Right hindlimb (tissue), 1 donor: Measurements from ENCODE around the gene NDFIP2.

Source experiments
- DNase-seq: peaks from one replicate; pipeline ENCODE4 v3.0.0-alpha.2; 2018

The NDFIP2 gene

DNA sequence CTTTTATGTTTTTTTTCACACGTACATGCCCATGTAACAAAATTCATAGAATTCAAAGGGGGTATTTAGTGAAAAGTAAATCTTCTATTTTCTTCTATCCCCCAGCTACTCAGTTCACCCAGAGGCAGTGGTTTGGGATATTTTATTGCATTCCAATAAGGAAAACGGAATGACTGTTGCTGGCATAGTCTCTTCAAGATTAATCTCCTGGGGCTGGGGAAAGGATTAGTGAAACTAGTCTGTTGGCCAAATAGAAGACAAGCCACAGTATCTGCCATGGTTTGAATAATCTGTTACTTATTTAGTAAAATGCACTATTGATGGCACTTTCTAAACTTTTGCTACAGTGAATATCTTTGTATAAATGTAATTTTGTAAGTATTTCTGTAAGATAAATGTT lies 122.0 kb downstream of the NDFIP2 start:
- DNase-seq = no peak

DNA sequence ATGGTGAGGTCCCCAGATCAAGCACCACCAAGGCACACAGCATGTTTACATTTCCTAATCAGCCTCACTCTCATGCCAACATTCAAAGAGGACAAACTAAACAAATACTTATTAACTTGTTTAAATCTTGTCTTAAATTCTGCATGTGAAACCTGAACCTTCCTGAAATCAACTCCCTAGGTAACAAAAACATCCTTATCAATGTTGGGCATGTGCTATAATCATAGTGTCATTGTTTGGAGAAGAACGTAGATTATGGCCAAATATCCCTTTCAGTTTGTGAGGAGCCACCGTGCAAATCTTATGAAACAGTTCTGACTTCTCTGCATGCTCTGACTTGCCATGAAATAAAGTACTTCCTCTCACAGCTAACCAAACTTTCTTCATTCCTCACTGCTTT lies 123.8 kb downstream of the NDFIP2 start:
- DNase-seq = no peak
